A549 (cell line): ENCODE measurements around the gene KDM4B. TPM values are rescaled to one million over a fixed set of nuclear protein-coding genes. Genes with fewer than 3 reads are reported as not detected.

Source experiments
- ATAC-seq, 2 experiments: fragments of 200-7000 bp in 1 of 2; fragments of >200 bp in 1 of 2; cut with Nextera tagmentation in 1 of 2; cut with Tn5 transposase in 1 of 2; 3 replicates each; pipeline versions ENCODE4 v1.8.0 to v1.9.1; 2018 to 2020; ENCODE audit warnings: mild to moderate bottlenecking in 1 of 2, moderate library complexity in 1 of 2
- CTCF ChIA-PET: fragments of 300-600 bp; sonication (Branson Sonifier 250); formaldehyde crosslinking; extraction: SDS; loops from one replicate; lab custom pipeline; 2021; ENCODE audit warnings: antibody characterized with exemption, inconsistent platforms; lab: Yijun Ruan, JAX
- POLR2A ChIA-PET: fragments of 350-600 bp; formaldehyde crosslinking; extraction: SDS; loops from one replicate; lab custom pipeline; 2021; ENCODE audit warnings: antibody characterized with exemption, inconsistent platforms; lab: Yijun Ruan, JAX
- DNase-seq, 2 experiments: peaks; one replicate each; pipeline versions ENCODE4 v3.0.0 to v3.0.0-alpha.2; 2011 to 2016; ENCODE audit warnings: low read depth in 1 of 2, low spot score in 1 of 2
- FAIRE-seq: peaks from 2 replicates; lab custom pipeline; 2011; peaks lifted over from hg19 to GRCh38; lab: Jason Lieb, UNC
- H3K27ac ChIP-seq, 2 experiments: fragments of >200 bp; sonication (Bioruptor Twin); formaldehyde crosslinking; 3 replicates each; pipeline ENCODE4 v1.5.1; 2016 to 2017
- H3K4me1 ChIP-seq: fragments of >200 bp; sonication (Bioruptor Twin); formaldehyde crosslinking; 3 replicates; pipeline ENCODE4 v1.6.1; 2016
- H3K4me2 ChIP-seq: fragments of >200 bp; sonication (Bioruptor Twin); formaldehyde crosslinking; 3 replicates; pipeline ENCODE4 v1.6.1; 2016
- H3K4me3 ChIP-seq: fragments of >200 bp; sonication (Bioruptor Twin); formaldehyde crosslinking; 3 replicates; pipeline ENCODE4 v1.5.1; 2016
- H3K9me3 ChIP-seq: fragments of >200 bp; sonication (Bioruptor Twin); formaldehyde crosslinking; 3 replicates; pipeline ENCODE4 v1.6.1; 2016
- ATOH8 ChIP-seq: fragments of 250-450 bp; sonication (Bioruptor Pico); IDR thresholded peaks from 2 replicates; pipeline ENCODE4 v1.5.0; 2020; ENCODE audit warnings: low read depth, mild to moderate bottlenecking, moderate library complexity
- BCL3 ChIP-seq: fragments of >200 bp; sonication (Bioruptor Twin); formaldehyde crosslinking; IDR thresholded peaks from 3 replicates; pipeline ENCODE4 v1.6.1; 2016
- CBX2 ChIP-seq: fragments of 200-600 bp; sonication (generic); IDR thresholded peaks from 2 replicates; pipeline ENCODE4 v1.6.1; 2016; ENCODE audit warnings: low read depth, mild to moderate bottlenecking, borderline replicate concordance
- CEBPB ChIP-seq, 2 experiments: fragments of >200 bp in 1 of 2; sonication (Bioruptor Twin) in 1 of 2; formaldehyde crosslinking in 1 of 2; IDR thresholded peaks; 2 replicates each; pipeline ENCODE4 v1.6.1; 2012 to 2016
- CTCF ChIP-seq: fragments of >200 bp; sonication (Bioruptor Twin); formaldehyde crosslinking; IDR thresholded peaks from 3 replicates; pipeline ENCODE4 v1.5.1; 2016
- E2F6 ChIP-seq: IDR thresholded peaks from 2 replicates; pipeline ENCODE4 v1.6.1; 2012; ENCODE audit warnings: low read depth, borderline replicate concordance
- EHF ChIP-seq: fragments of 250-450 bp; sonication (Bioruptor Pico); IDR thresholded peaks from 2 replicates; pipeline ENCODE4 v1.5.0; 2020; ENCODE audit warnings: mild to moderate bottlenecking
- EHMT2 ChIP-seq: fragments of 200-600 bp; sonication (generic); IDR thresholded peaks from 2 replicates; pipeline ENCODE4 v1.6.1; 2016; ENCODE audit warnings: antibody characterized with exemption, low read depth, mild to moderate bottlenecking, moderate library complexity
- ELK1 ChIP-seq: fragments of 150-350 bp; IDR thresholded peaks from 2 replicates; pipeline ENCODE4 v1.6.1; 2014; ENCODE audit warnings: low read depth, mild to moderate bottlenecking, low read length
- EP300 ChIP-seq, 2 experiments: fragments of >200 bp; sonication (Bioruptor Twin); formaldehyde crosslinking; IDR thresholded peaks; 2 replicates in 1 of 2; 3 replicates in 1 of 2; pipeline ENCODE4 v1.6.1; 2016 to 2017
- GATA3 ChIP-seq: IDR thresholded peaks from 2 replicates; pipeline ENCODE4 v1.6.1; 2012; ENCODE audit warnings: borderline replicate concordance
- HOXA7 ChIP-seq: fragments of 250-450 bp; sonication (Bioruptor Pico); IDR thresholded peaks from 2 replicates; pipeline ENCODE4 v1.5.0; 2020; ENCODE audit warnings: mild to moderate bottlenecking, moderate library complexity
- HOXB13 ChIP-seq: fragments of 250-450 bp; sonication (Bioruptor Pico); IDR thresholded peaks from 2 replicates; pipeline ENCODE4 v1.5.0; 2020; ENCODE audit warnings: low read depth, mild to moderate bottlenecking, moderate library complexity
- JUNB ChIP-seq: fragments of >200 bp; sonication (Bioruptor Twin); formaldehyde crosslinking; IDR thresholded peaks from 2 replicates; pipeline ENCODE4 v1.6.1; 2016
- KDM1A ChIP-seq: fragments of 200-600 bp; sonication (generic); IDR thresholded peaks from 2 replicates; pipeline ENCODE4 v1.6.1; 2016; ENCODE audit warnings: low read depth, mild to moderate bottlenecking
- NFE2L2 ChIP-seq: fragments of 150-350 bp; conservative IDR thresholded peaks from 2 replicates; pipeline ENCODE4 v1.6.1; 2014; ENCODE audit warnings: low read length
- NR3C1 ChIP-seq: fragments of >200 bp; sonication (Bioruptor Twin); formaldehyde crosslinking; IDR thresholded peaks from 3 replicates; pipeline ENCODE4 v1.6.1; 2017
- PBX3 ChIP-seq: IDR thresholded peaks from 2 replicates; pipeline ENCODE4 v1.6.1; 2012
- RAD21 ChIP-seq, 2 experiments: fragments of >200 bp in 1 of 2; sonication (Bioruptor Twin) in 1 of 2; formaldehyde crosslinking in 1 of 2; IDR thresholded peaks in 1 of 2; conservative IDR thresholded peaks in 1 of 2; 2 replicates in 1 of 2; 3 replicates in 1 of 2; pipeline ENCODE4 v1.6.1; 2012 to 2018; ENCODE audit warnings: inconsistent platforms in 1 of 2
- RCOR1 ChIP-seq: fragments of 150-350 bp; IDR thresholded peaks from 2 replicates; pipeline ENCODE4 v1.6.1; 2014; ENCODE audit warnings: antibody characterized with exemption, low read length, low read depth
- RFX5 ChIP-seq: fragments of 450-650 bp; IDR thresholded peaks from 2 replicates; pipeline ENCODE4 v1.7.1; 2014; ENCODE audit warnings: antibody characterized with exemption, mild to moderate bottlenecking, moderate library complexity
- SMC3 ChIP-seq: fragments of >200 bp; sonication (Bioruptor Twin); formaldehyde crosslinking; IDR thresholded peaks from 3 replicates; pipeline ENCODE4 v1.6.1; 2018; ENCODE audit warnings: inconsistent platforms
- SREBF2 ChIP-seq: fragments of 450-650 bp; IDR thresholded peaks from 2 replicates; pipeline ENCODE4 v1.6.1; 2014; ENCODE audit warnings: mild to moderate bottlenecking, moderate library complexity
- TFCP2L1 ChIP-seq: fragments of 250-450 bp; sonication (Bioruptor Pico); IDR thresholded peaks from 2 replicates; pipeline ENCODE4 v1.5.0; 2021; ENCODE audit warnings: mild to moderate bottlenecking
- ZNF302 ChIP-seq: fragments of 250-450 bp; sonication (Bioruptor Pico); IDR thresholded peaks from 2 replicates; pipeline ENCODE4 v1.9.0; 2021; ENCODE audit warnings: inconsistent platforms, mild to moderate bottlenecking, moderate library complexity
- WGBS: methylation state at CpG from one replicate; pipeline ENCODE4 v1.1.6; 2017; ENCODE audit errors: missing lambda C conversion rate; 5-methylcytosine and 5-hydroxymethylcytosine counted together
- polyA plus RNA-seq, 4 experiments: library from polyadenylated mRNA; depleted of rRNA in 3 of 4; stranded (reverse); fragments of >200 nt; fragmentation: RNase III in 1 of 4; extraction: RNeasy Plus Mini Kit Qiagen cat#74134 plus additional on column Dnase treatment in 1 of 4; gene quantifications; 2 replicates in 3 of 4; 3 replicates in 1 of 4; pipeline ENCODE4 v1.2.3, GENCODE V29; 2011 to 2017

Gene KDM4B
- polyA plus RNA-seq, 2 of the 4 experiments (the other 2 are of a cell fraction): 3.0 to 4.6 TPM

GRCh38 chr19:5052515-5052914 is 83.6 kb downstream of the KDM4B start:
- 89% methylated on average over 3 of the region's 13 CpGs for WGBS
- Histone ChIP-seq H3K27ac (peak overlapping the region in 1 of 2 experiments; percentile 38; a peak in 2 of 6 replicates), H3K9me3 (no peaks in the 10 kb centered on the region), H3K4me1 (peaks cover 28% of the 10 kb centered on the region), H3K4me2 (no peak overlapping the region), H3K4me3 (no peak overlapping the region)
- DNase-seq (no peak), ATAC-seq (no peak), FAIRE-seq (no peak)
- ChIA-PET POLR2A (no interaction called here), CTCF (interaction anchor here (0.5 to 1.9 kb wide), 8 partner anchors 20 to 491 kb away, joined by 3 to 7 read pairs (median 3); no protein-coding TSS in a partner anchor)
- TF ChIP-seq SREBF2: no peak
- TF ChIP-seq SMC3: 0 out of 3 replicates have a peak, but pooled peaks have one; percentile 18
- TF ChIP-seq CEBPB (IDR thresholded peaks at IDR 0.05): no peak
- no peak for TF ChIP-seq NFE2L2
- no peak for TF ChIP-seq HOXB13 (CRISPR knock-in tag)
- TF ChIP-seq EP300 (IDR thresholded peaks at IDR 0.05): no peak
- TF ChIP-seq ZNF302 (CRISPR knock-in tag): no peak
- TF ChIP-seq ELK1: no peak
- TF ChIP-seq NR3C1: no peak
- no peak for TF ChIP-seq ATOH8 (CRISPR knock-in tag)
- no peak for TF ChIP-seq EHMT2
- no peak for TF ChIP-seq TFCP2L1 (CRISPR knock-in tag)
- no peak for TF ChIP-seq JUNB
- TF ChIP-seq RAD21 (conservative IDR thresholded peaks at IDR 0.05 in 1 of 2, IDR thresholded peaks at IDR 0.05 in 1 of 2): peak in 1 of 2 experiments; percentile 53; a peak in 2 of 5 replicates
- TF ChIP-seq PBX3: no peak
- TF ChIP-seq E2F6: no peak
- TF ChIP-seq RFX5: no peak
- 0 out of 3 replicates have a peak, but pooled peaks have one; percentile 9 for TF ChIP-seq CTCF
- no peak for TF ChIP-seq EHF (CRISPR knock-in tag)
- TF ChIP-seq RCOR1: no peak
- TF ChIP-seq GATA3: no peak
- no peak for TF ChIP-seq HOXA7 (CRISPR knock-in tag)
- TF ChIP-seq KDM1A: no peak
- TF ChIP-seq BCL3: no peak
- no peak for TF ChIP-seq CBX2
